Testis (tissue), 3 donors: ENCODE results near the gene IFITM1. TPM values are rescaled to one million over a fixed set of nuclear protein-coding genes. Genes with fewer than 3 reads are reported as not detected.

ENCODE experiments used
- DNase-seq: peaks from one replicate; pipeline ENCODE4 v3.0.0-alpha.2; 2019
- H3K27ac ChIP-seq, 2 donors: fragments of 200-600 bp; sonication (generic); one replicate each; pipeline ENCODE4 v1.5.1; 2019
- H3K27me3 ChIP-seq: fragments of 200-600 bp; sonication (generic); one replicate; pipeline ENCODE4 v1.5.1; 2019
- H3K36me3 ChIP-seq: fragments of 200-600 bp; sonication (generic); one replicate; pipeline ENCODE4 v1.5.1; 2017; ENCODE audit warnings: low read depth; ENCODE audit errors: missing control alignments
- H3K4me1 ChIP-seq: fragments of 200-600 bp; sonication (generic); one replicate; pipeline ENCODE4 v1.5.1; 2019
- H3K4me3 ChIP-seq, 2 donors: fragments of 200-600 bp; sonication (generic); one replicate each; pipeline ENCODE4 v1.5.1; 2017 to 2019
- H3K9me3 ChIP-seq: fragments of 200-600 bp; sonication (generic); one replicate; pipeline ENCODE4 v1.5.1; 2017
- CTCF ChIP-seq, 3 experiments: fragments of 450-650 bp in 2 of 3; fragments of 200-600 bp in 1 of 3; sonication (generic) in 1 of 3; IDR thresholded peaks; one replicate each; pipeline ENCODE4 v1.5.1; 2016 to 2019; ENCODE audit warnings: antibody characterized with exemption in 3 of 3, mild to moderate bottlenecking in 2 of 3, moderate library complexity in 1 of 3
- POLR2A ChIP-seq: fragments of 450-650 bp; IDR thresholded peaks from one replicate; pipeline ENCODE4 v1.6.1; 2017; ENCODE audit warnings: antibody characterized with exemption, mild to moderate bottlenecking, moderate library complexity
- WGBS, 2 donors: methylation state at CpG; one replicate each; pipeline ENCODE4 v1.1.5; 2018; 5-methylcytosine and 5-hydroxymethylcytosine counted together
- intact Hi-C: fragments of 100-400 bp; cut with DNase I; formaldehyde crosslinking; loops from one replicate; pipeline ENCODE4 v1.15.1; 2023; ENCODE audit warnings: low total_unique reads
- polyA plus RNA-seq: library from polyadenylated mRNA; stranded (reverse); fragments of 350-450 nt; fragmentation: Illumina TruSeq; extraction: RNeasy Lipid Tissue Mini Kit (QIAGEN cat#74804); gene quantifications from one replicate; pipeline ENCODE4 v1.2.3, GENCODE V29; 2014; ENCODE audit warnings: low read depth, low replicate concordance; ENCODE audit not compliant: insufficient read depth
- total RNA-seq, 2 donors: library from RNA; depleted of rRNA; stranded (reverse); fragments of >200 nt; gene quantifications; one replicate each; pipeline ENCODE4 v1.2.3, GENCODE V29; 2016

IFITM1 gene
- total and polyA plus RNA-seq, 3 donors from 2014 or later = 63.1 to 146 (median 93.3) TPM

GRCh38 chr11:351411-351810 is 37.6 kb downstream of the IFITM1 start:
- intact Hi-C loops = loop anchor here (10.0 kb wide), 1 partner anchor 57 kb away; the partner anchor contains the start of gene IFITM5
- no peak overlapping the region for H3K4me3 ChIP-seq
- no peak for TF ChIP-seq CTCF (IDR thresholded peaks at IDR 0.05)
- no peak for TF ChIP-seq POLR2A
- H3K27me3 ChIP-seq = no peaks in the 10 kb centered on the region
- no peak for DNase-seq
- no peaks in the 10 kb centered on the region for H3K36me3 ChIP-seq
- no peaks in the 10 kb centered on the region for H3K9me3 ChIP-seq
- H3K27ac ChIP-seq = peak overlapping the region in 1 of 2 donors; percentile 12
- WGBS, 2 donors = 94 to 98% methylated on average over 14 of the region's 14 CpGs
- H3K4me1 ChIP-seq = peaks cover 28% of the 10 kb centered on the region

- no peak for DNase-seq
- intact Hi-C loops = loop anchor here (10.0 kb wide), 1 partner anchor 58 kb away; the partner anchor contains the start of gene IFITM5
- TF ChIP-seq POLR2A (no peak), CTCF (IDR thresholded peaks at IDR 0.05) (no peak)
- Histone ChIP-seq H3K4me1 (peaks cover 28% of the 10 kb centered on the region), H3K27me3 (no peaks in the 10 kb centered on the region), H3K36me3 (no peaks in the 10 kb centered on the region), H3K27ac (peak overlapping the region; percentile 80 to 99), H3K9me3 (no peaks in the 10 kb centered on the region), H3K4me3 (no peak overlapping the region)
- WGBS, 2 donors = 86 to 91% methylated on average over 12 of the region's 12 CpGs
These were observed 38.7 kb downstream of the IFITM1 start for GRCh38 chr11:352456-353031.

GRCh38 chr11:353179-353873 is 39.5 kb downstream of the IFITM1 start:
- TF ChIP-seq CTCF (IDR thresholded peaks at IDR 0.05) (peak in 1 of 3 experiments; percentile 6), POLR2A (no peak)
- 20 to 23% methylated on average over 16 of the region's 16 CpGs for WGBS, 2 donors
- DNase-seq = peak; percentile 88
- Histone ChIP-seq H3K9me3 (no peaks in the 10 kb centered on the region), H3K27me3 (no peaks in the 10 kb centered on the region), H3K4me1 (peaks cover 28% of the 10 kb centered on the region), H3K27ac (peak overlapping the region; percentile 80 to 99), H3K36me3 (no peaks in the 10 kb centered on the region), H3K4me3 (no peak overlapping the region)
- intact Hi-C loops = loop anchor here (10.0 kb wide), 1 partner anchor 59 kb away; the partner anchor contains the start of gene IFITM5

GRCh38 chr11:355581-356458 is 42.0 kb downstream of the IFITM1 start:
- TF ChIP-seq POLR2A (no peak), CTCF (IDR thresholded peaks at IDR 0.05) (no peak)
- H3K4me3 ChIP-seq = peak overlapping the region; percentile 40 to 45
- intact Hi-C loops = loop anchor here (10.0 kb wide), 1 partner anchor 61 kb away; the partner anchor contains the start of gene IFITM5
- no peaks in the 10 kb centered on the region for H3K27me3 ChIP-seq
- peak overlapping the region; percentile 98 to 99 for H3K27ac ChIP-seq
- 0 to 2% methylated on average over 6 to 65 of the region's 76 CpGs for WGBS, 2 donors
- DNase-seq = peak; percentile 91
- H3K9me3 ChIP-seq = no peaks in the 10 kb centered on the region
- H3K36me3 ChIP-seq = no peaks in the 10 kb centered on the region
- H3K4me1 ChIP-seq = peaks cover 28% of the 10 kb centered on the region
